ENCODE results near the gene CD6.

DNA sequence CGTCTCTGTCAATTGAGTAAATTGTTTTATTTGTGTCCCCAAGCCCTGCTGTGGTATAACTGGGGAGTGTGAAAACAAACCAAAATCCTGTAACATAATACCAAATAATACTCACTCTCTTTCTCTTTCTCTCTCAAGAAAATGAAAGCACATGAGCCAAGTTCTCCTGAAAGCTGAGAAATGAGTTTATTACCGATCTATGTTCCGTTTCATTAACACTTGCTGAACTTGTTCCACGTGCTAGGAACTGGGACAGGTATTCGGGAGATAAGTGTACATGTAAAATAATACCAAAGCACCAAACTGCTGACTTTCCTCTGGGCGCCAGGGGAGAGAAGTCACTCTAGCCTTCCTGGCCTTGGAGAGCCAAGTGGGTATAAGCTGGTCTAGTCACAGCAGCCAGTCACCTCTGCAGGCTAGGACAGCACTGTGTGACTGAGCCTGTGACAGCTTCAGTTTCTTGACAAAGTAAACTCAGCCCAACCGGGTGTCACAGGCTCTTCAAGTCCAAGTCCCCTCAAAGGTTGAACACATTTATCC is 23.1 kb downstream of the CD6 start:
- TF ChIP-seq, protein P1, sequence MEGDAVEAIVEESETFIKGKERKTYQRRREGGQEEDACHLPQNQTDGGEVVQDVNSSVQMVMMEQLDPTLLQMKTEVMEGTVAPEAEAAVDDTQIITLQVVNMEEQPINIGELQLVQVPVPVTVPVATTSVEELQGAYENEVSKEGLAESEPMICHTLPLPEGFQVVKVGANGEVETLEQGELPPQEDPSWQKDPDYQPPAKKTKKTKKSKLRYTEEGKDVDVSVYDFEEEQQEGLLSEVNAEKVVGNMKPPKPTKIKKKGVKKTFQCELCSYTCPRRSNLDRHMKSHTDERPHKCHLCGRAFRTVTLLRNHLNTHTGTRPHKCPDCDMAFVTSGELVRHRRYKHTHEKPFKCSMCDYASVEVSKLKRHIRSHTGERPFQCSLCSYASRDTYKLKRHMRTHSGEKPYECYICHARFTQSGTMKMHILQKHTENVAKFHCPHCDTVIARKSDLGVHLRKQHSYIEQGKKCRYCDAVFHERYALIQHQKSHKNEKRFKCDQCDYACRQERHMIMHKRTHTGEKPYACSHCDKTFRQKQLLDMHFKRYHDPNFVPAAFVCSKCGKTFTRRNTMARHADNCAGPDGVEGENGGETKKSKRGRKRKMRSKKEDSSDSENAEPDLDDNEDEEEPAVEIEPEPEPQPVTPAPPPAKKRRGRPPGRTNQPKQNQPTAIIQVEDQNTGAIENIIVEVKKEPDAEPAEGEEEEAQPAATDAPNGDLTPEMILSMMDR (IDR thresholded peaks at IDR 0.05; ENCODE audit: poor library complexity), result no peak
- TF ChIP-seq EZH2phosphoT487 (IDR thresholded peaks at IDR 0.05; ENCODE audit: low read depth, severe bottlenecking, unreplicated experiment), result no peak
- TF ChIP-seq EZH2 (IDR thresholded peaks at IDR 0.05; ENCODE audit: borderline replicate concordance), result no peak
